Esophagus muscularis mucosa (tissue), 4 donors: ENCODE data around the gene FITM1. TPM values are rescaled to one million over a fixed set of nuclear protein-coding genes. Genes with fewer than 3 reads are reported as not detected.

ENCODE experiments used
- DNase-seq: peaks from one replicate; pipeline ENCODE4 v3.0.0-alpha.2; 2017; ENCODE audit errors: extremely low spot score
- H3K27ac ChIP-seq, 4 donors: fragments of 200-600 bp; sonication (generic); replicated peaks in 1 of 4; 1 replicate in 3 of 4; 2 replicates in 1 of 4; pipeline ENCODE4 v1.5.1; 2016 to 2019; ENCODE audit warnings: mild to moderate bottlenecking in 1 of 4
- H3K27me3 ChIP-seq, 4 donors: fragments of 200-600 bp; sonication (generic); one replicate each; pipeline versions ENCODE4 v1.5.1 to v1.6.0; 2016 to 2019
- H3K36me3 ChIP-seq, 4 donors: fragments of 200-600 bp; sonication (generic); one replicate each; pipeline ENCODE4 v1.5.1; 2016 to 2019
- H3K4me1 ChIP-seq, 4 donors: fragments of 200-600 bp; sonication (generic); one replicate each; pipeline ENCODE4 v1.5.1; 2016 to 2019
- H3K4me3 ChIP-seq, 4 donors: fragments of 200-600 bp; sonication (generic); 1 replicate in 2 of 4; 2 replicates in 2 of 4; pipeline ENCODE4 v1.5.1; 2016 to 2019; ENCODE audit warnings: mild to moderate bottlenecking in 4 of 4, moderate library complexity in 1 of 4
- H3K9me3 ChIP-seq, 4 donors: fragments of 200-600 bp; sonication (generic); 1 replicate in 3 of 4; 2 replicates in 1 of 4; pipeline ENCODE4 v1.5.1; 2016 to 2019
- EP300 ChIP-seq: sonication (generic); formaldehyde crosslinking; IDR thresholded peaks from one replicate; pipeline ENCODE4 v1.6.1; 2017; ENCODE audit warnings: antibody characterized with exemption
- POLR2A ChIP-seq: fragments of 450-650 bp; IDR thresholded peaks from one replicate; pipeline ENCODE4 v1.6.1; 2017; ENCODE audit warnings: antibody characterized with exemption, moderate library complexity, mild to moderate bottlenecking, low read depth
- POLR2AphosphoS5 ChIP-seq, 2 donors: sonication (generic); formaldehyde crosslinking; IDR thresholded peaks; one replicate each; pipeline ENCODE4 v1.6.1; 2017; ENCODE audit warnings: antibody characterized with exemption in 2 of 2
- WGBS: methylation state at CpG from one replicate; pipeline ENCODE4 v1.1.5; 2018; 5-methylcytosine and 5-hydroxymethylcytosine counted together
- intact Hi-C: fragments of 100-400 bp; cut with DNase I; formaldehyde crosslinking; loops from one replicate; pipeline ENCODE4 v1.15.1; 2023
- total RNA-seq, 4 donors: library from RNA; depleted of rRNA; stranded (reverse); fragments of >200 nt; gene quantifications; one replicate each; pipeline versions ENCODE4 v1.1.0 to v1.2.1, GENCODE V29; 2016
- TF ChIP-seq, protein P1 (sequence below), 3 experiments: fragments of 200-600 bp in 2 of 3; fragments of 450-650 bp in 1 of 3; sonication (generic) in 2 of 3; IDR thresholded peaks; one replicate each; pipeline ENCODE4 v1.5.1; 2017 to 2019; ENCODE audit warnings: antibody characterized with exemption in 3 of 3, mild to moderate bottlenecking in 2 of 3, moderate library complexity in 1 of 3

The FITM1 gene
- total RNA-seq, 4 donors from 2014 or later = 0.34 to 0.83 (median 0.52) TPM; not detected in 1

DNA sequence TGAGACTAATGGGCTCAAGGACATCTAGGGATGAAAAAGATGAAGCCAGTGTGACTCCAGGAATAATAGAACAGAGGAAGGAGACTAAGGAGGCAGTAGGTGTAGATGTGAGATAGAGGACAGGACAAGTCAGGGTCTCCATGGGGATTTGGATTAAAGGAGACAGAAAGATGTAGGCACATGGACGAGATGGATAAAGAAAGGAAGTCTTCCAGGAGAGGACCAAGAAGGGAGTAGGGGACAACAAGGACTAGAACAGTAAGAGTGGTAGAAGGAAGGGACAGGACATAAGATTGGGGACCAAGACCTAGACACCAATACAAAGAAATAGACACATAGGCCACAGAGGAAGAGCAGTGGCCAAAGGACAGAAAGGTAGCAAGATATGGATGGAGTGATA lies 43.5 kb upstream of the FITM1 start:
- H3K4me1 ChIP-seq = no peaks in the 10 kb centered on the region
- 75% methylated on average over 1 of the region's 1 CpG for WGBS
- no peaks in the 10 kb centered on the region for H3K9me3 ChIP-seq
- TF ChIP-seq POLR2AphosphoS5 (IDR thresholded peaks at IDR 0.05) (no peak), POLR2A (no peak), EP300 (no peak)
- TF ChIP-seq, protein P1, sequence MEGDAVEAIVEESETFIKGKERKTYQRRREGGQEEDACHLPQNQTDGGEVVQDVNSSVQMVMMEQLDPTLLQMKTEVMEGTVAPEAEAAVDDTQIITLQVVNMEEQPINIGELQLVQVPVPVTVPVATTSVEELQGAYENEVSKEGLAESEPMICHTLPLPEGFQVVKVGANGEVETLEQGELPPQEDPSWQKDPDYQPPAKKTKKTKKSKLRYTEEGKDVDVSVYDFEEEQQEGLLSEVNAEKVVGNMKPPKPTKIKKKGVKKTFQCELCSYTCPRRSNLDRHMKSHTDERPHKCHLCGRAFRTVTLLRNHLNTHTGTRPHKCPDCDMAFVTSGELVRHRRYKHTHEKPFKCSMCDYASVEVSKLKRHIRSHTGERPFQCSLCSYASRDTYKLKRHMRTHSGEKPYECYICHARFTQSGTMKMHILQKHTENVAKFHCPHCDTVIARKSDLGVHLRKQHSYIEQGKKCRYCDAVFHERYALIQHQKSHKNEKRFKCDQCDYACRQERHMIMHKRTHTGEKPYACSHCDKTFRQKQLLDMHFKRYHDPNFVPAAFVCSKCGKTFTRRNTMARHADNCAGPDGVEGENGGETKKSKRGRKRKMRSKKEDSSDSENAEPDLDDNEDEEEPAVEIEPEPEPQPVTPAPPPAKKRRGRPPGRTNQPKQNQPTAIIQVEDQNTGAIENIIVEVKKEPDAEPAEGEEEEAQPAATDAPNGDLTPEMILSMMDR (IDR thresholded peaks at IDR 0.05) = no peak
- no peak overlapping the region for H3K27ac ChIP-seq
- H3K36me3 ChIP-seq = no peaks in the 10 kb centered on the region
- H3K27me3 ChIP-seq = no peaks in the 10 kb centered on the region
- no peak overlapping the region for H3K4me3 ChIP-seq
- no peak for DNase-seq
- intact Hi-C loops = no loop called here

DNA sequence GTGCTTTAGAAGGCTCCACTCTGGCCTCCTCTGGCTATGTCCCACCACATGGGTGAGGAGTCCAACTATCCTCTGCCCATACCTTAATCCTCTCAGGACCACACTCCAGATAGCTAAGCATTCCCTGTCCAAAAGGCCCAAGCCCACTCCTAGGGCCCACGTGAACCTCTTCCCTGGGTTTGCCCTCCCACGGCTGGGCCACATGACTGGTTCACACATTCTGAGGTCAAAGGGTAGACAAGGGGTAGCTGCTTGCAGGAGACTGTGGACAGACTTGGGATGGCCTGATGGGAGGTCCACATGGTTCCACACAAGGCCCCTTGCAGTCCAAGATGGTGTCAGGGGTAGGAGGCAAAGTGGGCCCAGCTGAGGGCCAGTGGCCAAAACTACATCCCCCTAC lies 42.4 kb upstream of the FITM1 start:
- intact Hi-C loops = no loop called here
- Histone ChIP-seq H3K36me3 (no peaks in the 10 kb centered on the region), H3K4me3 (no peak overlapping the region), H3K27ac (no peak overlapping the region), H3K27me3 (no peaks in the 10 kb centered on the region), H3K9me3 (no peaks in the 10 kb centered on the region), H3K4me1 (peaks cover 1 to 6% (median 3%) of the 10 kb centered on the region in 4 donors)
- 83% methylated on average over 2 of the region's 2 CpGs for WGBS
- DNase-seq = no peak
- TF ChIP-seq EP300 = no peak
- TF ChIP-seq, protein P1 (IDR thresholded peaks at IDR 0.05) = no peak
- TF ChIP-seq POLR2A = no peak
- no peak for TF ChIP-seq POLR2AphosphoS5 (IDR thresholded peaks at IDR 0.05)

DNA sequence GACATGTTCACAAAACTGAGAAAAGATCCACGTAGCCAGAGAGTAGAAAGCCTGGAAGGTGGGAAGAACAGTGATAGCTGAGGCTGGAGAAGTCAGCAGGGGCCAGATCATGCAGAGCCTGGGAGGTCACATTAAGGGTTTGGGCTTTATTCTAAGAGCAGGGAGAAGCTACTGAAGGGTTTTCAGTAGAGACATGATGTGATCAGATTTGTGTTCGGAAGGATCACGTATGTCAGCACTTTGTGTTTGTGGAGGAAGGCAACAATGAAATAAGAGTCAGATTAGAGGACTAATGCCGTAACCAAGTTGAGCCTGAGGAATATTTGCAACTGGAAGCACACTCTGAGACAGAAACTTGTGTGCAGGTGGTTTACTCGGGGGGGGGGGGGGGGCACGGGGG lies 40.6 kb upstream of the FITM1 start:
- WGBS = 92% methylated on average over 6 of the region's 6 CpGs

DNA sequence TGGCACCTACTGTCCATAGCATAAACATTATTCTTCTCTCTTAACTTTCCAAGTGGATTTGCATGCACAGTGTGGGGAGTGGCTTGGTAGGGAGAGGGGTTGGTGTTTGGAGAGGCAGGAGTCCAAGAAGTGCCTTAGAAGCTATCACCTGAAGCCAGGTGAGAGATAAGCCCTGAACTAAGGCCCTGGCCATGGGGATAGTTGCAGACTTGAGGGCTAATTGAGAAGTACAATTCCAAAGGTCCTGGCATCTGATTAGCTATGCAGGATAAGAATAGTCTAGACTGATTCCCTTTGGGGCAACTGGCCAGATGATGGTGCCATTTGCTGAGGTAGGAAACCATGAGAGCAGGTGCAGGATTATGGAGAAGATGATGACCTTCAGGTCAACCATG lies 38.4 kb upstream of the FITM1 start:
- Histone ChIP-seq H3K36me3 (no peaks in the 10 kb centered on the region), H3K9me3 (no peaks in the 10 kb centered on the region), H3K4me1 (peaks cover 20 to 29% (median 25%) of the 10 kb centered on the region in 4 donors), H3K27me3 (no peaks in the 10 kb centered on the region), H3K4me3 (no peak overlapping the region), H3K27ac (no peak overlapping the region)
- no peak for DNase-seq
- intact Hi-C loops = no loop called here
- TF ChIP-seq, protein P1 (IDR thresholded peaks at IDR 0.05) = no peak
- no peak for TF ChIP-seq POLR2AphosphoS5 (IDR thresholded peaks at IDR 0.05)
- TF ChIP-seq EP300 = no peak
- TF ChIP-seq POLR2A = no peak

More for the DNA sequence above, 40.6 kb upstream of the FITM1 start:
- DNase-seq = no peak
- no peak overlapping the region for H3K27ac ChIP-seq
- peaks cover 11 to 18% (median 16%) of the 10 kb centered on the region in 4 donors for H3K4me1 ChIP-seq
- H3K4me3 ChIP-seq = no peak overlapping the region
- no peaks in the 10 kb centered on the region for H3K27me3 ChIP-seq
- H3K9me3 ChIP-seq = no peaks in the 10 kb centered on the region
- intact Hi-C loops = loop anchor here (2.0 kb wide), 2 partner anchors 31 to 75 kb away; no protein-coding TSS in a partner anchor
- H3K36me3 ChIP-seq = no peaks in the 10 kb centered on the region
- TF ChIP-seq EP300 (no peak), POLR2A (no peak), POLR2AphosphoS5 (IDR thresholded peaks at IDR 0.05) (no peak)

DNA sequence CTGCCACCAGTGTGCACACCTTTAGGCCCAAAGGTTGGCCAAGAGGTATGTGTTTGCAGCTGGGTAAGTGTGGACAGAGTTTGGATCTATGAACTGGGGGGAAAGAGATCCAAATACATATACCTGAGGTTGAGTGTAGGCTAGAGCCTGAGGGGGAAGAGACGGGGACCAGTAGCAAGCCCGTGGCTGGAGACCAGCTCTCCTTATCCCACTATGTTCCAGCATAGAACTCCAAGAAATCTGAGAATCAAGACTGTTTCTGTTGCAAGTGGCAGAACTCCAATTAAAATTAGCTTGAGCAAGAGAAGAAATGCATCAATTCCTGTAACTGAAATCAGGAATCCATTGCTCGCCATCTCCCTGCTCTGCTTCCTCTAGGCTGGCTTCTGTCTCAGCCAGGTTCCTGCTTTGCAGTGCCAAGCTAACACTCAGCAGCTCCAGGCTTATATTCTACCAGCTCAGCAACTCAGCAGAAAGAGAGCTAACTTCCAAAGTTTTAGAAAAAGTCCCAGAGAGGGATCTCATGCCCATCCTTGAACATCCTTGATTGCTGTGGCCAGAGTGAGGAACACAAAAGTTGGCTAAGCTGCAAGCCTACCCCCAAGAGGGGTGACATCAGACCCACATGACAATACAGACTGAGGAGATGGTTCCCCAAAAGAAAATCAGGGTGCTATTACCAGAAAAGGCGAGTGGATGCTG lies 37.8 kb upstream of the FITM1 start:
- Histone ChIP-seq H3K9me3 (no peaks in the 10 kb centered on the region), H3K4me3 (no peak overlapping the region), H3K27ac (peak overlapping the region; percentile 94 to 96 (median 95)), H3K27me3 (no peaks in the 10 kb centered on the region), H3K4me1 (peaks cover 20 to 29% (median 25%) of the 10 kb centered on the region in 4 donors), H3K36me3 (no peaks in the 10 kb centered on the region)
- intact Hi-C loops = no loop called here
- 95% methylated on average over 4 of the region's 4 CpGs for WGBS
- no peak for DNase-seq
- TF ChIP-seq, protein P1 (IDR thresholded peaks at IDR 0.05) = no peak
